Fibroblast of lung (primary cell): ENCODE measurements around the gene OSM.
A peak's percentile ranks its signal among the peaks of the same experiment; 100 is the strongest.

ENCODE experiments used
- CTCF ChIP-seq, 2 donors: IDR thresholded peaks in 1 of 2; conservative IDR thresholded peaks in 1 of 2; 1 replicate in 1 of 2; 2 replicates in 1 of 2; pipeline ENCODE4 v1.5.1; 2011 to 2012; ENCODE audit warnings: low read length in 2 of 2, control low read depth in 1 of 2, inconsistent platforms in 1 of 2, low read depth in 1 of 2, mild to moderate bottlenecking in 1 of 2
- EZH2 ChIP-seq: IDR thresholded peaks from 2 replicates; pipeline ENCODE4 v1.5.1; 2012; ENCODE audit warnings: low read length, control low read depth, mild to moderate bottlenecking; ENCODE audit errors: missing control alignments

DNA sequence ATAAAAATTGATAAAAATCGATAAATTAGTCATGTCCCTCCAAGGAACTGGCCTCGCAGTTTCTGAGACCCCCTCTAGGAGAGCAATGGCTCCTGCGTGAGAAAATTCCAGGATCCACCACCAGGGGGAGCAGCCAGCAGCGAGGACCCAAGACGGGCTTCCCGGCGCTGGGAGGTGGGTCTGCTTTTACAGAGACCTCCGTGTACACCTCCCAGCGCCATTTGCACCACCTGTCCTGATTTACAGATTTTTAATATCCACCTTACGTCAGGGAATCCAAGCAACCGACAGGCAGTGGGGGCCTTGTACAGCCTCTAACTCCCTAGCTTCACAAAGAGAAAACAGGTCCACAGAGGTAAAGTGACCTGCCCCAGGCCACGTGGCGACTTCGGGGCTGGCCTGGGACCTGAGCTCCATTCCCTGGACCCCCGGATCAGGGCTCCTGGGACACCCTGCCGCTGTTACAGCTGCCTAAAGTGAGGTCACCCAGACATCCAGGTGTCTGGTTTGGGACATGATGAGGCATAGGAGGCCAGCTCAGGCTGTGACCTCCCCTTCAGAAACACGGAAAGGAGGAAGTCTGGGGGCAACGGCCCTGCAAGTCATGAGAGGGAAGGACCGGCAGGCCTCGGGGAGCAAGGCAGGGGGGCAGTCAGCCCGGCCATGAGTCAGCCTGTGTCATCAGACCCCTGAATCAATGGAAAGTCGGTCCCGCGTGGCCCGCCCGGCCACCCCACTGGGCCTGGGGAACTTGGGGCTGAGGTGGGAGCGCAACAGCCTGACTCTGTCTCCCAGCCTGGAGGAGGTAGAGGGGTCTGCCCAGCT lies 3.5 kb downstream of the OSM start:
- TF ChIP-seq CTCF (conservative IDR thresholded peaks at IDR 0.05 in 1 of 2, IDR thresholded peaks at IDR 0.05 in 1 of 2; ENCODE audit: low read depth in 1 of 2, low read length in 2 of 2), result peak; percentile 88 to 92
- no peak for TF ChIP-seq EZH2
